ENCODE results near the gene MFAP5.
"Not testable (repeated sequence)": the region's sequence is repeated elsewhere in the genome, so short reads cannot be mapped to it uniquely, and the experiment has no call there.

Gene MFAP5

DNA sequence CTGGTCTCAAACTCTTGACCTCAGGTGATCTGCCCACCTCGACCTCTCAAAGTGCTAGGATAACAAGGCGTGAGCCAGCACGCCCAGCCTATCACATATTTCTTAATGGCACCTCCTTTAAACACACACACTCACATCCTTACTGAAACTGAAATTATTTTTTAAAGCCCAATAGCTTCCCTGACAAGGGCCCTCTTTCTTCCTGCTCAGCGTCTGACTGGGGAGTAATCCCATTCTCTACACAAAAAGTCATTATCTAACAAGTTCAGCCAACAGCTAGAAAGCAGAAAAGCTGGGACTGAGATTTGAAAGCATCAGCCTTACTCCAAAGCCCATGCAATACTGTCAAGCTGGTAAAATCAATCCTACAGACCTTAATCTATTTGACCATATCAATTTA lies 40.0 kb downstream of the MFAP5 start:
- TF ChIP-seq, protein P1, sequence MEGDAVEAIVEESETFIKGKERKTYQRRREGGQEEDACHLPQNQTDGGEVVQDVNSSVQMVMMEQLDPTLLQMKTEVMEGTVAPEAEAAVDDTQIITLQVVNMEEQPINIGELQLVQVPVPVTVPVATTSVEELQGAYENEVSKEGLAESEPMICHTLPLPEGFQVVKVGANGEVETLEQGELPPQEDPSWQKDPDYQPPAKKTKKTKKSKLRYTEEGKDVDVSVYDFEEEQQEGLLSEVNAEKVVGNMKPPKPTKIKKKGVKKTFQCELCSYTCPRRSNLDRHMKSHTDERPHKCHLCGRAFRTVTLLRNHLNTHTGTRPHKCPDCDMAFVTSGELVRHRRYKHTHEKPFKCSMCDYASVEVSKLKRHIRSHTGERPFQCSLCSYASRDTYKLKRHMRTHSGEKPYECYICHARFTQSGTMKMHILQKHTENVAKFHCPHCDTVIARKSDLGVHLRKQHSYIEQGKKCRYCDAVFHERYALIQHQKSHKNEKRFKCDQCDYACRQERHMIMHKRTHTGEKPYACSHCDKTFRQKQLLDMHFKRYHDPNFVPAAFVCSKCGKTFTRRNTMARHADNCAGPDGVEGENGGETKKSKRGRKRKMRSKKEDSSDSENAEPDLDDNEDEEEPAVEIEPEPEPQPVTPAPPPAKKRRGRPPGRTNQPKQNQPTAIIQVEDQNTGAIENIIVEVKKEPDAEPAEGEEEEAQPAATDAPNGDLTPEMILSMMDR (IDR thresholded peaks at IDR 0.05; ENCODE audit: unreplicated experiment in 3 of 3), result no peak
- peaks cover 13% of the 10 kb centered on the region for H3K9me3 Mint-ChIP-seq
- no peak overlapping the region for H3K4me3 Mint-ChIP-seq
- H3K36me3 Mint-ChIP-seq (ENCODE audit: low read depth), result no peaks in the 10 kb centered on the region
- peak overlapping the region in 1 of 3 experiments; percentile 32 for H3K27ac Mint-ChIP-seq
- no peaks in the 10 kb centered on the region for H3K4me1 Mint-ChIP-seq
- H3K27me3 Mint-ChIP-seq (ENCODE audit: low read depth), result no peaks in the 10 kb centered on the region

DNA sequence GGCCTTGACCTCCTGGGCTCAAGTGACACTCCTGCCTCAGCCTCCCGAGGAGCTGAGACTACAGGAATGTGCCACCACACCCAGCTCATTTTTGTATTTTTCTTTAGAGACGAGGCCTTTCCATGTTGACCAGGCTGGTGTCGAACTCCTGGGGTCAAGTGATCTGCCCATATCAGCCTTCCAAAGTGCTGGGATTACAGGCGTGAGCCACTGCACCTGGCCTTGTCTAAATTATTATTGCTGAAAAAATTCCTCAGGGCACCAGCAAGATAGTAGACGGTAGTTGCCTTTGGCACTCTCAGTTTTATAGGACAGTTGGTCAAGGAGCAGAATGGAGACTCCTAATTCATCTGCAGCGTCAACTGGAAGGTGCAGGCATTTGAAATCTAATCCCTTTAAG lies 47.4 kb downstream of the MFAP5 start:
- H3K4me1 Mint-ChIP-seq, result peaks cover 10% of the 10 kb centered on the region
- no peak overlapping the region for H3K27ac Mint-ChIP-seq
- H3K9me3 Mint-ChIP-seq, result peaks cover 2% of the 10 kb centered on the region
- H3K36me3 Mint-ChIP-seq (ENCODE audit: low read depth), result no peaks in the 10 kb centered on the region
- no peaks in the 10 kb centered on the region for H3K27me3 Mint-ChIP-seq (ENCODE audit: low read depth)
- H3K4me3 Mint-ChIP-seq, result no peak overlapping the region
- TF ChIP-seq, protein P1 (IDR thresholded peaks at IDR 0.05; ENCODE audit: unreplicated experiment in 3 of 3), result no peak

GRCh38 chr12:8613881-8614280 lies 48.7 kb downstream of the MFAP5 start:
- not testable (repeated sequence) for H3K9me3 Mint-ChIP-seq

GRCh38 chr12:8612629-8613028 lies 50.0 kb downstream of the MFAP5 start, which contains the start of gene AICDA:
TSS of gene AICDA (minus strand) at chr12:8612859. CDS start at chr12:8612767, 92 bp downstream.
- H3K9me3 Mint-ChIP-seq, result no peaks in the 10 kb centered on the region
- peaks cover 21% of the 10 kb centered on the region for H3K4me1 Mint-ChIP-seq
- H3K4me3 Mint-ChIP-seq, result no peak within 1 kb of the TSS
- no peak within 1 kb of the TSS for H3K27ac Mint-ChIP-seq
- H3K36me3 Mint-ChIP-seq (ENCODE audit: low read depth), result no peaks in the 10 kb centered on the region
- TF ChIP-seq, protein P1 (IDR thresholded peaks at IDR 0.05; ENCODE audit: unreplicated experiment in 3 of 3), result no peak
- peaks cover under 1% of the 10 kb centered on the region for H3K27me3 Mint-ChIP-seq (ENCODE audit: low read depth)

More at GRCh38 chr12:8613881-8614280, 48.7 kb downstream of the MFAP5 start:
- H3K4me3 Mint-ChIP-seq; H3K36me3 Mint-ChIP-seq (ENCODE audit: low read depth); H3K27ac Mint-ChIP-seq; H3K27me3 Mint-ChIP-seq (ENCODE audit: low read depth): not testable (repeated sequence)
- H3K4me1 Mint-ChIP-seq, result peaks cover 18% of the 10 kb centered on the region

DNA sequence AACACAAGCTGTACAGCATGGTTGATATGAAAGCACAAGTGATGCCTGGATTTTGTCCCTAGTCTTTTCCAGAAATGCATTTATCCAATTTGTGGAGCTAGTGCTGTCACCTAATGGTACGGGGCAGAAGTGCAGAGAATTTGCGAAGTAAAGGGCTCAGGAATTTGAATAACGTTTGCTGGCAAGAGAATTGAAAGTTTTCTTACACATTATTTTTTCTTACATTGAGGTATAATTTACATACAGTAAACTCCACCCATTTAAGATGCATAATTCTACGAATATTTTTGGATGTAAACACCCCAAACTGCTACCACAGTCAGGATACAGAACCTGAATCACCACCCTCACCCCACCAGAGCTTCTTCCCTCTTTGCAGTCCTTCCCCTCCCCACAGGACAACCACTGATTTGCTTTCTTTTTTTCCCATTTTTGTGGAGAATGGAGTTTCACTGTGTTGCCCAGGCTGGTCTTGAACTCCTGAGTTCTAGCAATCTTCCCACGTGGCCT lies 53.5 kb downstream of the MFAP5 start:
- no peaks in the 10 kb centered on the region for H3K36me3 Mint-ChIP-seq (ENCODE audit: low read depth)
- H3K4me1 Mint-ChIP-seq, result peaks cover 21% of the 10 kb centered on the region
- TF ChIP-seq, protein P1 (IDR thresholded peaks at IDR 0.05; ENCODE audit: unreplicated experiment in 3 of 3), result peak; percentile 68 to 85 (median 77)

DNA sequence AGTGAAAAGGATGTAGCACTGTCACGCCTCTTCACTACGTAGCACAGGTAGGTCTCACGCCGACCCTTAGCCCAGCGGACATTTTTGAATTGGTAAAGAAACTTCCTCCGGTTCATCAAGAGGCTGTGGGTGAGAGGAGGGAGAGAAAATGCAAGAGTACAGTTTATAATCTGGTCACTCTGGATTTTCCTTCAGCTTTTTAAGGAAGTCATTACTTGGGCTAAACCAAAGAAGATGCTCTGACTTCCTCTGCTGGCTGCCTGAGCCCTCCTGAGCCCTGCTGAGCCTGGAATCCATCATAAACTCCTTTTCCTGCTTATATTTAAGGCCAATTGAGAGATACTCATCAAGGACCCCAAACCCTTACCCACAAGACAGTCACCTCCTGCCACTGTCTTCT lies 55.7 kb downstream of the MFAP5 start:
- Mint-ChIP-seq H3K36me3 (ENCODE audit: low read depth) (no peaks in the 10 kb centered on the region), H3K4me3 (no peak overlapping the region), H3K27ac (no peak overlapping the region), H3K27me3 (ENCODE audit: low read depth) (peaks cover 9% of the 10 kb centered on the region), H3K4me1 (peaks cover 21% of the 10 kb centered on the region), H3K9me3 (no peaks in the 10 kb centered on the region)
- TF ChIP-seq, protein P1 (IDR thresholded peaks at IDR 0.05; ENCODE audit: unreplicated experiment in 3 of 3), result no peak

More for the DNA sequence above, 53.5 kb downstream of the MFAP5 start:
- H3K27ac Mint-ChIP-seq, result no peak overlapping the region
- no peaks in the 10 kb centered on the region for H3K9me3 Mint-ChIP-seq
- peaks cover 5% of the 10 kb centered on the region for H3K27me3 Mint-ChIP-seq (ENCODE audit: low read depth)
- no peak overlapping the region for H3K4me3 Mint-ChIP-seq

Measured in nephron (organoid).